Measurements from ENCODE around the gene RUNX1.
A peak's percentile ranks its signal among the peaks of the same experiment; 100 is the strongest.

RUNX1 gene

DNA sequence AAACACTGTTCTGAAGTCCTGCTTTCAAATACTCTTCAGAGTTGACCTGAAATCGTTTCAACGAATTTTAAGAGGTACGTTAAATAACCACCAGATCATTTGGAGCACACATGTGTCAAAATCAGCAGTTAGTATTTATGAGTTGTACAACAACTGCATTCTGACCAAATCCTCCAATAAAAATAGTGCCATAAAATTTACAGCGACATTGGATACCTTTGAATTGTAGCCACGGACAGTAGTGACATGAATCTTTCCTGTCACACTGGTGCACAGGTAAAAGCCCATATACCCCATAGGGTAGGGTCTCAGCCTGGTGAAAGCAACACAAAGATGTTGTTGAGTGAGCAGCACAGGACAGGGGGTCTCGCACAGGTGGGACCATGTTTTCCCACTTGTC, 258.8 kb downstream of the RUNX1 start:
- no peak for DNase-seq (ENCODE audit: low read depth in 2 of 2)

DNA sequence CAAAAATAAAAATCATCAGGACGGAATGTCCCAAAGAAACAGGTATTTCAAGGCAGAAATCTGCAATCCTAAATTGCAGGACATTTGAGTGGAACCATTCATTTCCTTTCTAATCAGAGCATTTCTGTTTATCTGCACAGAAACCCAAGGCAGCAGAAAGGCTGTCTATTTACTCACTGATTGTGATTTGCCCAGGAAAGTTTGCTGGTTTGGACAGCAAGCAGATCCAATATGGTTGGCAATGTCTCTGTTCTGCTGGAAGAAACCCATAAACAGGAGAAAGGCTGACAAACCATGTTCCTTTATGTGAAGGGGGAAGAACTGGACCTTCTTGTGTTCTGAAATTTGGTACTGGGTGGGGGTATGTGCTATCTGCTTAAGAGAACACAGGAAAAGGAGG, 260.2 kb downstream of the RUNX1 start:
- no peak for DNase-seq (ENCODE audit: low read depth in 2 of 2)

DNA sequence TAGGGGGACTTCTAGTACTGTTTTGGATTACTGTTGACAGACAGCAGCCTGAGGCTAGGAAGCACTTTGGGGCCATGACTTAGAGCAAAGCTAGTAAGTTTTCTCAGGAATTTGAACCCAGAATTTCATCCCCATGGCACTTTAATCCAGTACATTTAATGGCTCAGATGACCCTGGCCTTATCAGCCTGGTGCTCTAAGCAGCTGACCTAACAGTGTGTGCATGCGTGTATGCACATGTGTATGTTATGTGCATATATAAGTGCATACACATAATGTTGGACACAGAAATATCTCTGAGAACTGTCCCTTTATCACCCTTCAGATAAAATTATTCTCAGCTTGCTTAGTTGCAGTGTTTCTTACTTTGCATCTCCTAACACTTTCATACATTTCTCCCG, 265.3 kb downstream of the RUNX1 start:
- no peak for DNase-seq (ENCODE audit: low read depth in 2 of 2)

DNA sequence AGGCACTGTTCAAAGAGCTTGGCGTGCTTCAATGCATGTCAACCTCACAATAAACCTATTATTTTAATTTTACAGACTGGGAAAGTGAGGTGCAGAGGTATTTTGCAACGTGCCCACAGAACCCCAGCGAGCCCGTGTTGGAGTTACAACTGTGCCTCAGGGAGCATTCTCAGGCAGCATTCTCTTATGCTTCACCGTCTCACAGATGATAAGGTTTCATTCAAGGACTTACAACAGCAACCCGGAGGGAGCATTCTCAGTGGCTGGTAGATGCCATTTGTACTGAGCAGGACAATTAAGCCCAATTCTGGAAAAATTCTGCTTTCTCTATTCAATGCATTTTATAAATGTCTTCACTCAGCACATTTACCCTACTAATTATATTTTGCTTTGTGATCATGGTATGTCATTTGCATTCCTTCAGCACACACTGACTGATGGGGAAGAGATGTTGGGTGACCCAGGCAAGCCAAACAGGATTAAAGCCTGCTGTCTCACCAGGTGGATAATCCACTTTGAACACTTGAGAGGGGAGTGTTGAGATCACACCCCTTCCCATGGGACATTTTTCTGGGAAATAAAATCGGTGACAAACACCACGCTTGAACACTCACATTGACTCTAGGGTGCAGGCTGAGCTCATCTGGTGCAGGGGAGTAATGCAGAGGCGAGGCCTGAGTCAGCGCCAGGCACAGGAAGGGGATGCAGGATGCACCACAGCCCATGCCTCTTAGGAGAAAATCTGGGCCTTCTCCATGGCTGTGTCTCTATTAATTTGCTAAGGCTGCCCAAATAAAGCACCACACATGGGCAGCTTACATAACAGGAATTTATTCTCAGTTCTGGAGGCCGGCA, 266.4 kb downstream of the RUNX1 start:
- no peak for DNase-seq (ENCODE audit: low read depth in 2 of 2)

DNA sequence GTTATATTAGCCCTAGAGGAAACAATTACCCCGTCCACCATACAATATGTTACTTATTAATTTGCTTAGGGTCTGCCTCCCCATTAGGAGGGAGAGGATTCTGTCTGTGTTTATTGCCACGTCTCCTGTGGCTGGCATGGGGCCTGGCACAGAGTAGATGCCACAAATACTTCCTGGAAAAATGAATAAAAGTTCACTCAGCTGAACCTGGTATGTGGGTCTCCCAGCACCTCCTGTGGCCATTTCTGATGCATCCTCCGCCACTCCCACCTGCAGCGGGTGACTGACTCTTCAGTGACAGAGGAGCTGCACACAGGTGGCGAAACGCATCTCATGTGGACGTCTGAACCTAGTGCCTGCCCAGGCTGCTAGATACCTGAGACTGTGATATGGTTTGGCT, 267.6 kb downstream of the RUNX1 start:
- DNase-seq (ENCODE audit: low read depth in 2 of 2): no peak

DNA sequence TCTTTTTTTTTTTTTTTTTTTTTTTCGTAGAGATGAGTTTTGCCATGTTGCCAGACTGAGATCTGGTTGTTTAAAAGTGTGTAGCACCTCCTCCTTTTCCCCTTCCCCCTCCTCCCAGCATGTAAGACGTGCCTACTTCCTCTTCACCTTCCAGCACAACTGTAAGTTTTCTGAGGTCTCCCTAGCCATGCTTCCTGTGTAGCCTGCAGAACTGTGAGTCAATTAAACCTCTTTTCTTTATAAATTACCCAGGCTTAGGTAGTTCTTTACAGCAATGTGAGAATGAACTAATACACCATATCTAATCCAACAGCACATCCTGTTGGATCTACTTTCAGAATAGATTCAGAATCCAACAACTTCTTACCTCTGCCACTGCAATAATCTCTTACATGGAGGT, 269.2 kb downstream of the RUNX1 start:
- no peak for DNase-seq (ENCODE audit: low read depth in 2 of 2)

DNA sequence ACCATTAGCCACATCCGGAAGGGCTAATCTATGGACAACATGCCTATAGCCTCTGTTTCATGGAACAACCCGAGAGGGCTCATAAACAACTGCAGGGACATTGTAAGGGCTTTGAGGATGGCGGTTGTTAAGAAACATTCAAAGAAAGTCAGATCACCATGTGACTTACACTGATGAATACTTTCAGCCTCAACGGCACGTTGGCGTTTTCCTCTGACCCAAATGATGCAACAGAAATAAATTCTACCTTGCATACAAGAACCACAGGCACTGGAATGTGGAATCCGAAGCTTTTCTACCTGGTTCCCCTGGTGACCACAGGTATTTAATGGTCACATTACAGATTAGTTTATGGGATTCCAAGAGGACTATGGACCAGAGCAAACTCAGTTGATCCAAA, 273.3 kb downstream of the RUNX1 start:
- DNase-seq (ENCODE audit: low read depth in 2 of 2): no peak

DNA sequence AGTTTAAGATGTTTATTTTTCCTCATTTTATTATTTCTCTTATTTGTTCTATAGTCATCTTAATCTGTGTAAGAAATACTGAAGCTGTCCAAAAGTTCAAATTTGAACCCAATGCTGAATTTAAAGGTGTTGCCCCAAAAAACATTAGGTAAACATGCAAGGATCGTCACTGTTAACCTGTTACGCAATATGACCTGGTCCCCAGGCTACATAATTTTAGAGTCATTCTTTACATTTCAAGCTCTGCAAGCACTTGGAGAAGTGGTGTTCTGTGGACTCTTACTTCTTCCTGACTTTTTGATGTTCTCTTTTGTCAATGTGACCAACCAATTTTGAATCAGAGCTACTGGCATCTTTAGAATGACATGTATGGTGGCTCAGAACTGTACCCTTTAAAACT, 274.4 kb downstream of the RUNX1 start:
- DNase-seq (ENCODE audit: low read depth in 2 of 2): no peak

DNA sequence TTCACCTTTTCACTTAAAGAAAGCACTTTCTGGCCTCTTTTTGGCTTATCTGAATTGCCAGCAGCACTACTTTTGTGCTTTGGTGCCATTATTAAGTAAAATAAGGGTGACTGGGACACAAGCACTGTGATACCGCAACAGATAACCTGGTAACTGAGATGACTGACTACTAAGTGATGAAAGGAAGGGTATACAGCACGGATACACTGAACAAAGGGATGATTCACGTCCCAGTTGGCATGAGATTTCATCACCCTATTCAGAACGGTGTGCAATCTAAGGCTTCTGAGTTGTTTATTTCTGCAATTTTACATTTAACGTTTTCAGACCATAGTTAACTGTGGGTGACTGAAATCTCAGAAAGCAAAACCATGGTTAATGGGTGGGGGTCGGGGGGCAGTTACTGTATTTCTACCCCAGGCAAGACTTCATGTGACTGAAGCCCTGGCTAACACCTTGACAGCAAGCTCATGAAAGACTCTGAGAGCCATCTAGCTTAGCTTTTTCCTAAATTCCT, 277.5 kb downstream of the RUNX1 start:
- DNase-seq (ENCODE audit: low read depth in 2 of 2): no peak

DNA sequence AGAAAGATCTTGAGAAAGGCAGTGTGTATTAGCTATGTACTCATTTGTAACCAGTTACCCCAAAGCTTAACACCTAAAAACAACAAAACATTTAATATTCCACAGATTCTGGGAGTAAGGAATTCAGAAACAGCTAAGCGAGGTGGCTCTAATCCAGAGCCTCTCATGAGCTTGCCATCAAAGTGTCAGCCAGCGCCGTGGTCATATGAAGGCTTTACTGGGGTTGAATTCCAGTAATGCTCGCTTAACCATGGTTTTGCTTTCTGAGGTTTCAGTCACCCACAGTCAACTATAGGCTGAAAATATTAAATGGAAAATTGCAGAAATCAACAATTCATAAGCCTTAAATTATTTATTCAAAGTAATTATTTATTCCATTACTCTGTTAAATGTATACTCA, 278.5 kb downstream of the RUNX1 start:
- DNase-seq (ENCODE audit: low read depth in 2 of 2): no peak

DNA sequence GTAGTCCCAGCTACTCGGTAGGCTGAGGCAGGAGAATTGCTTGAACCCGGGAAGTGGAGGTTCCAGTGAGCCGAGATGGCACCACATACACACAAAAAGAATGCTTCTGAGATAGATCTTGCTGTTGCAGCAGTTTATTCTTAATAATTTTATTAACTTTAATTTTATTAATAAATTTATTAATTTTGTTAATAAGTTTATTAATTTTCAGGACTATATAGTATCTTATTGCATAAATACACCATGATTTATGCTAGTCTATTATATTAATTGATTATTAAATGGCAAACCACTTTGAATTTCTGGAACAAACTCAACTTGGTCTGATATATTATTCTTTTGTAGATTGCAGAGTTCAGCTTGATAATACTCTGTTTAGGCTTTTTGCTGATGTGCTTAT, 280.8 kb downstream of the RUNX1 start:
- no peak for DNase-seq (ENCODE audit: low read depth in 2 of 2)

DNA sequence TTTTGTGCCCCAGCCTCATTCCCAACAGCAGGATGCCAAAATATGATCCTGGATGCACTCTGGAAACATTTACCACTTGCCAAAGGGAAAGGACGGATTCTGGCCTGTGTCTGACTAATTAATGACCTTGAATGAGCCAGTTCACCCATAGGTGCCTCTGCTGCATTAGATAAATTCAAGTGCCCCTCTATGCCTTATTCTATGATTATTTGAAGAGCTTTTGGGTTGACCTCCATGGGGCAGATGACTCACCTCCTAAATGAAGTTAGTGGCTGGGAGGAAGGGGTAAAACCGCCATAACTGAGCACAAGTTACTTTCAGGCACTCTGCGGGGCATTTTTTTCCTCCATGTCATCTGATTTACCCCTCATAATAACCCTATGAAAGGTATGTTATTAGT, 282.2 kb downstream of the RUNX1 start:
- no peak for DNase-seq (ENCODE audit: low read depth in 2 of 2)

DNA sequence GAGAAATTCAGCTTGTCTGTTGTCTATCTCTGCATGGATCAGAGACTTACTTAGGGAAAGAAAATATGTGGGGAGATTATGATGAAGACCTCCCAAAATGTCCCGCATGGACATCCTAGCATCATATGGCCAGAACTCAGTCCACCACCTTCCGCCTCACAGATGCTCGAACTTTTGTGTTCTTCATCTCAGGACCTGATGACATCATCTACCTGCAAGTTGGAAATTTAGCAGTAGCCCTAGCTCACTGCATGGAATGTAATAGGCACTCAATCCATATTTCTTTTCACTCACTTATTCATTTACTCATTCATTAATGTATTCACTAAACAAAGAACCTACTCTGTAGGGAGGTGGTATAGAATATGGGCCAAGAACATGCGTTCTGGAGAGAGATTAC, 283.5 kb downstream of the RUNX1 start:
- no peak for DNase-seq (ENCODE audit: low read depth in 2 of 2)

DNA sequence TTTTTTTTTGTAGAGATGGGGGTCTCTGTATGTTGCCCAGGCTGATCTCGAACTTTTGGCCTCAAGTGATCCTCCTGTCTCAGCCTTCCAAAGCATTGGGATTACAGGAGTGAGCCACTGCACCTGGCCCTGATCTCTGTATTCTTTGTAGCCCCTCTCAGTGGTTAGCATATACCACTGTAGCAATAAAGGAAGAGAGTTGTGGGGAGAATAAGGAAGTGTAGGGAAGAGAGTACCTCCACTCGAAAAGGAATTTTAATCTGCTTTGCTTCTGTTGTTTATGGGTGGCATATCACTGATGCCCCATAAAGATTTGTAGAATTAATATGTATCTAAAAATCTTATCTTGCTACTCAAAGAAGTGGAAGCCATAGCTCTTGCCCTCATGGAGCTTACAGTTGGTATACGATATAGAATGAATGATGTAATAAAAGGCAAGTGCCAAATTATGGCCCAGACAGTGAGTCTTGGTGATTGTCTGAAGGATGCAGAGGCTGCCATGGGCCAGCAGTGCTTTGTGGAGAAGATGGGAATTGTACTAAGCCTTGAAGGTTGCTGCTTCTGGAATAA, 284.3 kb downstream of the RUNX1 start:
- no peak for DNase-seq (ENCODE audit: low read depth in 2 of 2)

DNA sequence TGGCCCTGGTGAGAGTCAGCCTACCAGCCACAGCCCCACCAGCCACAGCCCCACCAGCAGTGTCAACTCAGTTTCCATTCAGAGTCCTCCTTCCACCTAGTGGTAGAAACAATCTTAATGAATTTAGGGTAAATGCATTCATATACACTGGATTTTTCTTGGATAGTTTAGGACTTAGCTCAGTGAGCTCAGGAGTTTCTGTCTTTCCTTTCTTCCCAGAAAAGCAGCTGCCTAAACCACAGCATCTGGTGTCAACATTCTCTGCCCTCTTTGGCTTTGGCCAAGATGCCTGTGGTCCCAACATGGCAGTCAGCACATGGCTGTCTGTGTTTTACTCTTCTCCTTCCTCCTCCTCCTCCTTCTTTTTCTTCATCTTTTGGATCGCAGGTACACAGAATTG, 286.3 kb downstream of the RUNX1 start:
- DNase-seq (ENCODE audit: low read depth in 2 of 2): no peak

DNA sequence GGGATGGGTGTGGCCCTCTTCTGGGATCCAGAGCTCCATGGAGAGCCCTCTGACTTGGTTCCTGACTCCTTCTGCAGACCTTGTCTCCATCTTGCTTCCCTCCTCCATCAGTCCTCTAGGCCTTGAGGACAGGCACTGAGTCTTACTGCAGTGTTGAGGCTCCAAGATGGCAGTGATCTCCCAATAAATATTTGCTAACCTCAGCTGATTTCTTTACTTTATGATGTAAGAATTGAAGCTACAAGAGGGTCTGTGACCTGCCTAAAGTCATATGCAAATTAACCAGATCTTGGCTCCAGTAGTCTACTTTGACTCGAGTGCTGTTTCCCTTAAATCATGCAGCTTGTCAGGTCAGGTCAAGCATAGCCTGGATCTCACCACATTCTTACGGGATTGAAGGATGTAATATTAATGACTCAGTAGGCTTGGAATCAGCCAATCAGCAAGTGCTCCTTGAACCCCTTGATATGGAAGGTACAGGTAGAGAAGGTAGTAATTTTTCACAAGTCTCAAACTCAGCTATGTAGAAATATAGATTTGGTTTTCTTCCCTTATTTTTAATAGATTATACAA, 287.3 kb downstream of the RUNX1 start:
- DNase-seq (ENCODE audit: low read depth in 2 of 2): no peak

DNA sequence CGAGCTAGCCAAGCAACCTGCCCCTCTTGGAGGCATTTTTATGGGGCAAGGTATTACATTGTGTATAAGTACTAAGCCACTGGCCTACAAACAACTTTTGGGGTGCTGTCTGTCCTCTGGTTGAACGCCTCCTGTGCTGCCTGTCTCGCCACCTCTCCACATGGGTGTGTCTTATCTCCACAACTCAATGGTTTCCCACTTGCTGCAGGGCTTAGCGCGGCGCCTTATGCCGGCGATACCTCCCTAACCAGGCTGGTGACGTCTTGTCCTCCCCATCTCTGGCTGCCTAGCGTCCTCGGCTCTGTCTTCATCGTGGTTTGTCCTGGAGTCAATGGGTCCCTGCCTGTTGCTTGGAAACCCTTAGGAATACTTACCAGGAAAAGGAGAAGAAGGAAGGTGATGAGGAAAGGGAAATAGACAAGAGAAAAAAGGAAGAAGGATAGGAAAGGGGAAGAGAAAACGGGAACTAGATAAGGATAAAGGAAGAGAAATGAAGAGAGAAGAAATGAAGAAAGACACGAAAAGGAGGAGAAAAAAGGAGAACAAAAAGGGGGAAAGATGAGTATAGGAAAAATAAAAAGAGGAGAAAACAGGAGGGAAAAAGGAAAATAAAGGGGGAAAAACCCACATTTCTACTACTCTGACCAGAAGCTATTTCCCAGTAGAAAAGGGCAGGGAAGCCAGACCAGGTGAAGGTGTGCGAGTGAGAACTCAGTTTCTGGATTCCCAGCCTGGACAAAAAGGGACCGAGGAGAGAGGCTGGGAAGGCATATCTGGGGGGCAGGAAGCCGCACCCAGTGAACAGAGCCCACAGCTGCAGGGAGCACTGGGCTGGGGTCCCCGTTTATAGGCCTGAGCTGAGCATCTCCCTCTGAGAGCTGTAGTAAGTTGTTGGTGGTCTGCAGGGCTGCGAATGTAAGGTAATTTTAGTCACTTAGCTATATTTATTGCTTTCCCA, 294.1 kb downstream of the RUNX1 start:
- no peak for DNase-seq (ENCODE audit: low read depth in 2 of 2)

DNA sequence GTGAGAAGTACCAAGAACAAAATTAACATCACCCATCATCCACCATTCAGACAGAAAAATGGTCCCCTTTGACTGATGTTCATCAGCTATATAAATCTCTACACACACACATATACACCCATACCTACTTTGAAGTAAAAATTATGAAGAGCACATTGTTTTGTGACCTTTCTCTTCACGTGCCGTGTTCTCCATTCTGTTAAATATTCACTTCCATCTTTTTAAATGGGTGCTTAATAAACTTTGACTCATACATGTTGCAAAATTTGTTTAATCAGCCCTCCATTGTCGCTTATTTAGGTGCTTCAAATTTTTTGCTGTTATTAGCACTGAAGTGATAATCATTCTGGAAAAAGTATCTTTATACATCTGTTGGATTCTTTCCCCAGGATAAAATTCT, 300.2 kb downstream of the RUNX1 start:
- DNase-seq (ENCODE audit: low read depth in 2 of 2): no peak

DNA sequence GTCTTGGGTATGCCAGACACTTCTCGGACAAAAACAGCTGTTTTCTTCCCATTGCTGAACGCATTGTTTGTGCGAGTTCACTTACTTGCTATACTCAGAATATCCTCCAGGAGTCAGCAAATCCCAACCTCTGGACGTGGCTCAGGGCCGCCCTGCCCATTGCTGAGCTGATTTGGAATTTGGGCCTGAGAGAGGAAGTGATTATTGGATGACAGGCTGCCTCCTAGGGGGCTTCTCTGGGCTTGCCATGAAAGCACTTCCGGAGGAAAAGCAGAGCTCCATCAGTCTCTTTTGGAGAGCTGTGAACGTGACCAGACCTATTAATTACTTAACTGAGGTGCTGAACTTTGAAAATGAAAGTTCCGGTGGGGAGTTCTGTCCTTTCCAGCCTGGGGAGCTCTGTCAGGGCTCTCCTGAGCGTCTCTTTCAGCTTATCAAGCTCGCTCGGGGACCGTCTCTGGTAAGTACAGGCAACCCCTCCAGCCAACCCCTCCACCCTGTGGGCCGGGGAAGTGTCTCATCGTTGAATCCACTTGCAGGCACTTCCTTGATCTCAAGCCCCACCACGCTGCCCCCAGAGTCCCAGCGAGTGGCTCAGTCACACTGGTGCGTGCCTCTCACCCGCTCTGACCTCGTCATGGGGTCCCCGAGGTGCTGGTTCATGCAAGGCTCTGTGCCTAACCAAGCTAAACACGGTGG, 303.4 kb downstream of the RUNX1 start:
- peak; percentile 34 to 51 for DNase-seq (ENCODE audit: low read depth in 2 of 2)

DNA sequence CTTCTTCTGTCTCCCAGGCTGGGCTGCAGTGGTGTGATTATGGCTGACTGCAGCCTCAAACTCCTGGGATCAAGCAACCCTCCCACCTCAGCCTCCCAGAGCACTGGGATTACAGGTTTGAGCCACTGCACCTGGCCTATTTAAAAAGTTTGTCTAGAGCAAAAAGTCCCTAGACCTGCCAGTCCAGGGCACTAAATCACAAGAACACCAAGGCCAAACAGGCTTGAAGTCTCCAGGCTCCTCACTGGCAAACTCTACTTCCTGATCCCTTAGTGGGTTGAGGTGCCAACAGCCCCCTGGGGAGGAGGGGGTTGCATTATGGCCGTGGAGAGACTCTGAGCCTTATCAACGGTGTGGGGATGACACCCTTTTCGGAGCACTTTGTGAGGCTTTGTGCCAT, 304.3 kb downstream of the RUNX1 start:
- no peak for DNase-seq (ENCODE audit: low read depth in 2 of 2)

DNA sequence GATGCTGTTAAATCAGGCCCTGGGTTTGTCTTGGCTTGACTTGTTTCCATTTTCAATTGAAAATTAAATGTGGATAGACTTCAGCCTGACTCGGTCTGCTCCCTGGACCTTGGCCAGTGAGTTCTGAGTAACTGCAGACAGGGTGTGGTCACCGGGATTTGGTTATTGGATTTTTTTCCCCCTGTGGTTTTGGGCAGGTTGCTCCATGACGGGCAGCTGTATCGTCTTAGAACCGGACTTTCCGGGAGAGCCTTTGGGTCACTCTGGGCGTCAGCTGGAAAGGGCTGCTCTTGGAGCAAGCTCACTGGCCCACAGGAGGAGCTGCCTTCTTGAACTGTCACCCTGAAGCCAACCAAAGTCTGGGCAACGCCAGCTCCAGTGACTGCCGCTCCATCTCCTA, 305.3 kb downstream of the RUNX1 start:
- no peak for DNase-seq (ENCODE audit: low read depth in 2 of 2)
